GM21423 (cell line): ENCODE results near the gene ZNF469.
"Not testable (repeated sequence)": the region's sequence is repeated elsewhere in the genome, so short reads cannot be mapped to it uniquely, and the experiment has no call there.

Experiments used
- ATAC-seq: cut with Tn5 transposase; IDR thresholded peaks from one replicate; pipeline ENCODE4 v1.9.1; 2021; ENCODE audit warnings: mild to moderate bottlenecking, moderate library complexity; ENCODE audit not compliant: unreplicated experiment

The ZNF469 gene

GRCh38 chr16:88356727-88357199, 26.0 kb upstream of the ZNF469 start:
- ATAC-seq: no peak

GRCh38 chr16:88357317-88358022, 25.3 kb upstream of the ZNF469 start:
- no peak for ATAC-seq

- ATAC-seq: no peak
Measured at GRCh38 chr16:88358023-88358420, 24.7 kb upstream of the ZNF469 start.

- ATAC-seq: no peak
Measured at GRCh38 chr16:88359008-88359407, 23.8 kb upstream of the ZNF469 start.

- not testable (repeated sequence) for ATAC-seq
Measured at GRCh38 chr16:88360401-88360800, 22.4 kb upstream of the ZNF469 start.

GRCh38 chr16:88360999-88361398, 21.8 kb upstream of the ZNF469 start:
- no peak for ATAC-seq

GRCh38 chr16:88361775-88362174, 21.0 kb upstream of the ZNF469 start:
- ATAC-seq: no peak

- no peak for ATAC-seq
Measured at GRCh38 chr16:88363239-88363891, 19.4 kb upstream of the ZNF469 start.

- no peak for ATAC-seq
Measured at GRCh38 chr16:88365244-88365865, 17.4 kb upstream of the ZNF469 start.

GRCh38 chr16:88366032-88366703, 16.6 kb upstream of the ZNF469 start:
- no peak for ATAC-seq

- ATAC-seq: no peak
Measured at GRCh38 chr16:88366704-88367047, 16.1 kb upstream of the ZNF469 start.

GRCh38 chr16:88367560-88367959, 15.2 kb upstream of the ZNF469 start:
- no peak for ATAC-seq

GRCh38 chr16:88368036-88368435, 14.7 kb upstream of the ZNF469 start:
- no peak for ATAC-seq

GRCh38 chr16:88368994-88369393, 13.8 kb upstream of the ZNF469 start:
- no peak for ATAC-seq

- no peak for ATAC-seq
Measured at GRCh38 chr16:88369447-88370008, 13.2 kb upstream of the ZNF469 start.

- no peak for ATAC-seq
Measured at GRCh38 chr16:88370365-88370764, 12.4 kb upstream of the ZNF469 start.

GRCh38 chr16:88372522-88372921, 10.2 kb upstream of the ZNF469 start:
- no peak for ATAC-seq

- ATAC-seq: no peak
Measured at GRCh38 chr16:88373211-88373610, 9.5 kb upstream of the ZNF469 start.

- no peak for ATAC-seq
Measured at GRCh38 chr16:88373927-88374492, 8.7 kb upstream of the ZNF469 start.

- no peak for ATAC-seq
Measured at GRCh38 chr16:88374736-88375135, 8.0 kb upstream of the ZNF469 start.
